Mesenchymal stem cell (in vitro differentiated cells and primary cell): ENCODE data around the gene LRRC70.
"Not testable (repeated sequence)": the region's sequence is repeated elsewhere in the genome, so short reads cannot be mapped to it uniquely, and the experiment has no call there.

Source experiments
- DNase-seq: peaks from one replicate; pipeline ENCODE4 v3.0.0-alpha.2; 2013
- H2AFZ ChIP-seq: one replicate; pipeline ENCODE4 v1.6.1; 2013; ENCODE audit warnings: low read depth, mild to moderate bottlenecking, control low read depth, inconsistent platforms, low read length, moderate library complexity
- H2AK5ac ChIP-seq: 2 replicates; pipeline ENCODE4 v1.6.1; 2013; ENCODE audit warnings: low read length, moderate library complexity, mild to moderate bottlenecking, inconsistent platforms; ENCODE audit not compliant: severe bottlenecking
- H2BK120ac ChIP-seq: one replicate; pipeline ENCODE4 v1.6.1; 2013; ENCODE audit warnings: low read depth, mild to moderate bottlenecking, inconsistent platforms, low read length, moderate library complexity
- H2BK12ac ChIP-seq, 2 experiments: one replicate each; pipeline ENCODE4 v1.6.1; 2013; ENCODE audit warnings: inconsistent platforms in 2 of 2, low read length in 2 of 2, mild to moderate bottlenecking in 2 of 2, moderate library complexity in 2 of 2, control low read depth in 1 of 2
- H2BK15ac ChIP-seq: one replicate; pipeline ENCODE4 v1.6.1; 2013; ENCODE audit warnings: mild to moderate bottlenecking, low read depth, inconsistent platforms; ENCODE audit not compliant: poor library complexity, severe bottlenecking
- H2BK5ac ChIP-seq: 2 replicates; pipeline ENCODE4 v1.6.1; 2013; ENCODE audit warnings: low read depth, mild to moderate bottlenecking, low read length, control low read depth, inconsistent platforms; ENCODE audit not compliant: poor library complexity, severe bottlenecking
- H3K14ac ChIP-seq, 2 experiments: one replicate each; pipeline ENCODE4 v1.6.1; 2013; ENCODE audit warnings: inconsistent platforms in 2 of 2, low read length in 2 of 2, control low read depth in 1 of 2, mild to moderate bottlenecking in 1 of 2, moderate library complexity in 1 of 2
- H3K18ac ChIP-seq, 2 experiments: one replicate each; pipeline ENCODE4 v1.6.1; 2013; ENCODE audit warnings: inconsistent platforms in 2 of 2, low read length in 2 of 2, control low read depth in 1 of 2, low read depth in 1 of 2, mild to moderate bottlenecking in 1 of 2
- H3K23ac ChIP-seq, 2 experiments: one replicate each; pipeline ENCODE4 v1.6.1; 2013; ENCODE audit warnings: inconsistent platforms in 2 of 2, low read length in 2 of 2, mild to moderate bottlenecking in 2 of 2, moderate library complexity in 2 of 2, control low read depth in 1 of 2
- H3K27ac ChIP-seq: 2 replicates; pipeline ENCODE4 v1.5.1; 2013; ENCODE audit warnings: mild to moderate bottlenecking, moderate library complexity, low read length, control low read depth, inconsistent platforms; ENCODE audit not compliant: poor library complexity, severe bottlenecking
- H3K27me3 ChIP-seq, 2 experiments: 2 replicates each; pipeline versions ENCODE4 v1.6.1 to v1.7.0; 2013; ENCODE audit warnings: low read length in 2 of 2, mild to moderate bottlenecking in 2 of 2, moderate library complexity in 2 of 2, control low read depth in 1 of 2, inconsistent platforms in 1 of 2; ENCODE audit not compliant: control insufficient read depth in 1 of 2, insufficient read depth in 1 of 2
- H3K36me3 ChIP-seq, 2 experiments: 2 replicates each; pipeline versions ENCODE4 v1.6.1 to v1.7.0; 2013; ENCODE audit warnings: low read length in 2 of 2, control low read depth in 1 of 2, inconsistent platforms in 1 of 2, low read depth in 1 of 2, mild to moderate bottlenecking in 1 of 2; ENCODE audit not compliant: insufficient read depth in 2 of 2, control insufficient read depth in 1 of 2
- H3K4ac ChIP-seq, 2 experiments: one replicate each; pipeline ENCODE4 v1.6.1; 2013; ENCODE audit warnings: inconsistent platforms in 2 of 2, low read length in 2 of 2, mild to moderate bottlenecking in 2 of 2, moderate library complexity in 2 of 2, control low read depth in 1 of 2, low read depth in 1 of 2
- H3K4me1 ChIP-seq: 2 replicates; pipeline ENCODE4 v1.6.1; 2013; ENCODE audit warnings: low read depth, low read length, control low read depth; ENCODE audit not compliant: control insufficient read depth, insufficient read depth
- H3K4me2 ChIP-seq: 2 replicates; pipeline ENCODE4 v1.6.1; 2013; ENCODE audit warnings: low read length, mild to moderate bottlenecking, inconsistent platforms; ENCODE audit not compliant: poor library complexity, severe bottlenecking
- H3K4me3 ChIP-seq, 2 experiments: 2 replicates each; pipeline versions ENCODE4 v1.5.1 to v1.7.0; 2013; ENCODE audit warnings: low read length in 2 of 2, mild to moderate bottlenecking in 2 of 2, control low read depth in 1 of 2, low read depth in 1 of 2; ENCODE audit not compliant: insufficient read depth in 1 of 2
- H3K79me1 ChIP-seq: replicated peaks from 2 replicates; pipeline ENCODE4 v1.6.1; 2013; ENCODE audit warnings: mild to moderate bottlenecking, control low read depth, low read length, inconsistent platforms; ENCODE audit not compliant: poor library complexity, severe bottlenecking
- H3K9ac ChIP-seq: 2 replicates; pipeline ENCODE4 v1.7.0; 2013; ENCODE audit warnings: mild to moderate bottlenecking, low read length, moderate library complexity
- H3K9me3 ChIP-seq: 2 replicates; pipeline ENCODE4 v1.7.0; 2013; ENCODE audit warnings: mild to moderate bottlenecking, low read length; ENCODE audit not compliant: control insufficient read depth
- H4K8ac ChIP-seq: one replicate; pipeline ENCODE4 v1.6.1; 2013; ENCODE audit warnings: inconsistent platforms, mild to moderate bottlenecking, low read length, moderate library complexity
- H4K91ac ChIP-seq: one replicate; pipeline ENCODE4 v1.6.1; 2013; ENCODE audit warnings: mild to moderate bottlenecking, low read length, inconsistent platforms
- WGBS: methylation state at CpG from one replicate; pipeline ENCODE4 v1.1.7; 2013; ENCODE audit warnings: mixed read lengths; 5-methylcytosine and 5-hydroxymethylcytosine counted together

Gene LRRC70

DNA sequence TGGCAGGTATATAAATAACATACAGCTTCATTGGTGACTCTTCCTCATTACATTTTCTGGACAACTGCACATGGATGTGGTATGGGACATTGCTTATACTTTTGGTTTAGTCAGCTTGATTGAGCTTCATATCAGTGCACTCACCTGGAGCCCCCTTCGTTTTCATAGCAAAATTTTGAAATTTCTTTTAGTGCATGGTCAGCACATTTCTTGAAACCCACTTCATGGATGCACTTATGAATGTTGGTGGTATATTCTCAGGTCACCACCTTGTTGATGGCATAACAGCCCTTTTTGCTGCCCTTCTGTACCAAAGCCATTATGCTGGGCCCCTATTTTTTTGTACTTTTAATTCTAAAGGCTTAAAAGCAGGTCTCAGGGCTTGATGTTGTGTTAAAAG, 16.7 kb upstream of the LRRC70 start:
- Histone ChIP-seq H3K27me3 (no peaks in the 10 kb centered on the region), H3K4me1 (no peaks in the 10 kb centered on the region), H2BK15ac (no peak overlapping the region), H3K36me3 (peaks cover 2 to 30% of the 10 kb centered on the region in 2 experiments), H3K9me3 (peaks cover 1% of the 10 kb centered on the region), H2AK5ac (no peak overlapping the region), H2BK5ac (no peak overlapping the region), H3K18ac (no peak overlapping the region), H2AFZ (no peak overlapping the region), H3K9ac (no peak overlapping the region), H2BK12ac (no peak overlapping the region), H3K4me3 (no peak overlapping the region), H3K79me1 (peaks cover 4% of the 10 kb centered on the region), H2BK120ac (no peak overlapping the region), H3K23ac (no peak overlapping the region), H3K4ac (no peak overlapping the region), H3K27ac (no peak overlapping the region), H3K14ac (no peak overlapping the region), H4K91ac (no peak overlapping the region), H4K8ac (no peak overlapping the region), H3K4me2 (no peak overlapping the region)
- WGBS: 100% methylated on average over 1 of the region's 1 CpG
- DNase-seq: no peak

- no peaks in the 10 kb centered on the region for H3K27me3 ChIP-seq
- H3K79me1 ChIP-seq: peaks cover 6% of the 10 kb centered on the region
- H2BK12ac ChIP-seq: no peak overlapping the region
- no peaks in the 10 kb centered on the region for H3K4me1 ChIP-seq
- H3K9ac ChIP-seq: no peak overlapping the region
- no peak overlapping the region for H2BK15ac ChIP-seq
- no peak overlapping the region for H3K4ac ChIP-seq
- peaks cover 8% of the 10 kb centered on the region for H3K9me3 ChIP-seq
- no peak overlapping the region for H2BK5ac ChIP-seq
- no peak for DNase-seq
- H3K4me2 ChIP-seq: no peak overlapping the region
- H3K36me3 ChIP-seq: peaks cover 7 to 36% of the 10 kb centered on the region in 2 experiments
- no peak overlapping the region for H4K8ac ChIP-seq
- no peak overlapping the region for H3K18ac ChIP-seq
- WGBS: no CpG with 5 or more reads among the region's 1 CpG
- no peak overlapping the region for H3K27ac ChIP-seq
- H3K23ac ChIP-seq: no peak overlapping the region
- no peak overlapping the region for H2BK120ac ChIP-seq
- H3K14ac ChIP-seq: no peak overlapping the region
- no peak overlapping the region for H2AK5ac ChIP-seq
- no peak overlapping the region for H4K91ac ChIP-seq
- H3K4me3 ChIP-seq: no peak overlapping the region
- no peak overlapping the region for H2AFZ ChIP-seq
These were observed 15.8 kb upstream of the LRRC70 start for GRCh38 chr5:62562867-62563266.

- no peak overlapping the region for H2BK15ac ChIP-seq
- H3K9me3 ChIP-seq: peaks cover 11% of the 10 kb centered on the region
- no peak overlapping the region for H3K9ac ChIP-seq
- H3K36me3 ChIP-seq: peaks cover 9 to 40% of the 10 kb centered on the region in 2 experiments
- no peak overlapping the region for H3K14ac ChIP-seq
- peaks cover 9% of the 10 kb centered on the region for H3K79me1 ChIP-seq
- no peak overlapping the region for H2BK5ac ChIP-seq
- no peak overlapping the region for H2AFZ ChIP-seq
- DNase-seq: no peak
- H2AK5ac ChIP-seq: no peak overlapping the region
- no peak overlapping the region for H3K23ac ChIP-seq
- H3K18ac ChIP-seq: no peak overlapping the region
- no peak overlapping the region for H2BK12ac ChIP-seq
- H3K4me3 ChIP-seq: no peak overlapping the region
- no peak overlapping the region for H2BK120ac ChIP-seq
- 100% methylated on average over 1 of the region's 2 CpGs for WGBS
- no peak overlapping the region for H3K4ac ChIP-seq
- no peaks in the 10 kb centered on the region for H3K27me3 ChIP-seq
- no peak overlapping the region for H3K4me2 ChIP-seq
- no peak overlapping the region for H3K27ac ChIP-seq
- no peak overlapping the region for H4K8ac ChIP-seq
- no peaks in the 10 kb centered on the region for H3K4me1 ChIP-seq
- no peak overlapping the region for H4K91ac ChIP-seq
These were observed 14.5 kb upstream of the LRRC70 start for GRCh38 chr5:62564101-62564500.

GRCh38 chr5:62565740-62566139, 12.9 kb upstream of the LRRC70 start:
- not testable (repeated sequence) for H3K18ac ChIP-seq, H4K8ac ChIP-seq, H2AFZ ChIP-seq, H2BK120ac ChIP-seq, H3K4me2 ChIP-seq, H3K14ac ChIP-seq, H3K4me3 ChIP-seq, H2BK12ac ChIP-seq, H3K23ac ChIP-seq, H3K4ac ChIP-seq, H2AK5ac ChIP-seq, H2BK15ac ChIP-seq, H4K91ac ChIP-seq, H3K27ac ChIP-seq, H3K4me1 ChIP-seq, H2BK5ac ChIP-seq, H3K9ac ChIP-seq, H3K79me1 ChIP-seq, DNase-seq, H3K27me3 ChIP-seq
- WGBS: 62% methylated on average over 3 of the region's 3 CpGs
- H3K9me3 ChIP-seq: peaks cover 11% of the 10 kb centered on the region
- peaks cover 9 to 29% of the 10 kb centered on the region in 2 experiments for H3K36me3 ChIP-seq
